Skin of body (tissue), 2 donors: ENCODE data around the gene SLC35F4. TPM values are rescaled to one million over a fixed set of nuclear protein-coding genes. Genes with fewer than 3 reads are reported as not detected.
A peak's percentile ranks its signal among the peaks of the same experiment; 100 is the strongest.
"Not testable (repeated sequence)": the region's sequence is repeated elsewhere in the genome, so short reads cannot be mapped to it uniquely, and the experiment has no call there.

Experiments
- DNase-seq: peaks from one replicate; lab custom pipeline; 2025; lab: John Stamatoyannopoulos, UW
- total RNA-seq: library from RNA; depleted of rRNA; stranded (reverse); fragments of >200 nt; gene quantifications from one replicate; pipeline ENCODE4 v1.2.3, GENCODE V29; 2014

SLC35F4 gene
- total RNA-seq, 1 donor from 2014 or later = 0.10 TPM

DNA sequence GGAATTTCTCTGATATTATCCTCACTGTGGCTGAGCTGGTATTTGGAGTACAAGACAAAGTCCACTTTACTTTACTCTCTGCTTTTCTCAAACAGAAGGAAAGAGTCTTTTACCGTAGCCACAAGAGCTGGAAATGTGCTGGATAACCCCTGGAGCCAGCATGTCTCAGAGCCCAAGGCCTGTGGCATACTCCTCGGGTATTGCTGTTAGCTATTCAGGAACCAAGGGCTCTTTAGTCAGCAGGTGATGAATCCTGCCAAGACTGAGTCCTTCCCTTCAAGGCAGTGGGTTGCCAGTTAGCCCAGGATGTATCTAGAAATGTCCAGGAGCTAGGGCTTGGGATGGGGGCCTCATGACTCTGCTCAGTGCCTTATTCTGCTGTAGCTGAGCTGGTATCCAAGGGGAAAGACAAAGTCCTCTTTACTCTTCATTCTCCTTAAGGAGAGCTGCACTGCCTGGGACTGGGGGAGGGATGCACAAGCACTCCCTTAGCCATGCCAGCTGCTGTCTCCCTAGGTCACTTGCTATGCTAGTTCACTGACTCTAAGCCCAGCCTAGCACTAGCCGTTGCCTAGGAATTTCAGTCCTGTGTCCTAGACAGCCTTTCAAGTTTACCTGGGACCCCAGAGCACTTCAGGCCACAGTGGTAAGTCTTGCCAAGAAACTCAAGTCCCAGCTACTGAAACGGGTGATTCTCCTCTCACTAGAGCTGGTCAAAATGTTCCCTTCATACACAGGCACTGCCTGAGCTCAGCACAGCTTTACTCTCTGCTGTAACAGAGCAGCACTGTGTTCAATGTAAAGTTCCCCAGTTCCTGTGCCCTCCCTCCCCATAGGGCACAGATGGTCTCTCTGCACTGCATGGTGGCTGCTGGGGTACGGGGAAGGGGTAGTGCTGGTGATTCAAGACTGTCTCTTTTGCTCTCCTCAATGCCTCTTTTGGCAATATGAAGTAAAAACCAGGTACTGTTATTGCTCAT is 136.4 kb downstream of the SLC35F4 start:
- DNase-seq = no peak

DNA sequence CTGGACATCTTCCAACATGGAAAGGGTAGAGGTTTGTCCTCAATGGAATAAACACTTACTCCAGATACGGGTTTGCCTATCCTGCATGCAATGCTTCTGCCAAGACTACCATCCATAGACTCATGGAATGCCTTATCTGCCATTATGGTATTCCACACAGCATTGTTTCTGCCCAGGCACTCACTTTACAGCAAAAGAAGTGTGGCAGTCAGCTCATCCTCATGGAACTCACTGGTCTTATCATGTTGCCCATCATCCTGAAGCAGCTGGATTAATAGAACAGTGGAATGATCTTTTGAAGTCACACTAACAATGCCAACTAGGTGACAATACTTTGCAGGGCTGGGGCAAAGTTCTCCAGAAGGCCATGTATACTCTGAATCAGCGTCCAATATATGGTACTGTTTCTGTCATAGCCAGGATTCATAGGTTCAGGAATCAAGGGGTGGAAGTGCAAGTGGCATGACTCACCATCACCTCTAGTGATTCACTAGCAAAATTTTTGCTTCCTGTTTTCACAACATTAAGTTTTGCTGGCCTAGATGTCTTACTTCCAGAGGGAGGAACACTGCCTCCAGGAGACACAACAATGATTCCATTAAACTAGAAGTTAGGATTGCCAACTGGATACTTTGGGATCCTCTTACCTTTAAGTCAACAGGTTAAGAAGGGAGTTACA is 140.4 kb downstream of the SLC35F4 start:
- no peak for DNase-seq

DNA sequence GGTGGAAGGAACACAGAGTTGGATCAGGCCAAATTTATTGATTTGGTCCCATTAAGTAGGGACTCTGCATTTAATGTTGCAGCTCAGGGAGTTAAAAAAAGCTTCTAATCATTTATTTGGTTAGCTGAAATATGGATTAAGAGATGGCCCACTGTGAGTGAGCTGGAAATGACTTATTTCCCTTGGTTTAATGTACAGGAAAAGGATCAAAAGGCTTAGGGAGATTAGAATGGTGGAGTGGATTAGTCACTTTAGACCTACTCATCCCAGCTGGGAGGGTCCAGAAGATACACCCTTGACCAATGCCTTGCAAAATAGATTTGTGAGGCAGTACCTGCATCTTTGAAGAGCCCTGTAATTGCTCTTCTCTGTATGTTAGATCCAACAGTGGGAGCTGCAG is 143.8 kb downstream of the SLC35F4 start:
- not testable (repeated sequence) for DNase-seq

DNA sequence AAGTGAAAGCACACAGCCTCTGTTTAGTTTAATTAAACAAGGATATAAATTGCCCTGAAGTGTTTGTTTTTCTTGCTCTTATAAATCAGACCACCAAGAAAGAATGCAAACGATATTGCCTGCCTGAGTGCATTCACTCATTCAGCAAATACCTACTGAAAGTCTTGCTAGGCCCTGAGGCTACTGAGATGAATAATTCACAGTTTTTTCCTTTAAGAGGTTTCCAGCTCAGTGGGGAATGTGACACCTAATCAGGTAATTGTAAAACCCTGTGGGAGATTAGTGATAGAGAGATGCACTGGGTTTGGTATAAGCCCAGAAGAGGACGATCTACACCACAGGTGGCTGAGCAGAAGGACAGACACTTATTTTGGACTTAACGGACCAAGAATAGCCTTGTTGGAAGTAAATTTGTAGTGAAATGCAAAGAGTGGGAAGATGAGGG is 151.4 kb downstream of the SLC35F4 start:
- no peak for DNase-seq

DNA sequence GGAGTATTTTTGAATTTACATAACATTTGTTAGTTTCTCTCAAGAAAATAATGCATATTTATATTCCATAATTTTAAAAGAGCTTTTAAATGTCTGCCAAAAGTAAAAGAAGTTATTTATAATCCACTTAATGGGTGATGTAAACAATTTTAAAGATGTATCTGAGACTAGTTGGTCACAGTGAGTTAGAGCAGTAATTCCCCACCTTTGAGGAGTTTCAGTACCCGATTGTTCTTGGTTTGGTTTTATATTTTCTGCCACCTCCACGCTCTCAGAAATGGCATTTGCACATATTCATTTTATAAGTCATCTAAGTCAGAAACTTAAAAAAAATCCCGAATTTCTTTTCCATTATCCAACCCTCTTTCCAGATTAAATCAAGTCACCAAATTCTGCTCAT is 153.2 kb downstream of the SLC35F4 start:
- no peak for DNase-seq

DNA sequence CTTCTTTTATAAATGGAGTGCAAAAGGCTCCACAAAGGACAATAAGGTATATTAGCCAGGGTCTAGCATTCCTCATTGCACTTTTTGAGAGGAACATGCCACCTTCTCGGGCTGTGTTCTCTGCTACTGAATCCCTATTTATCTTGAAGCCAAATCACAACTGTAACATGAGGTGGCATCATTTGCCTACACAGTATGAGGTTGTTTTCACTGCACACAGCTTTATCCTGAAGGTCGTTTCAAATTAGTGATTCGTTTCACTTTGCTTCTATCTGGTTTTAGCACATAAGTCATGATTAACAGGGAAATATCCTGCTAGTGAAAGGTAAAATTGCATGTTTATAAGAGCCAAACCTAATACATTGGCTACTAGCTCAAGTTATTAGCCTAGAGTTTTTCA is 153.8 kb downstream of the SLC35F4 start:
- no peak for DNase-seq

DNA sequence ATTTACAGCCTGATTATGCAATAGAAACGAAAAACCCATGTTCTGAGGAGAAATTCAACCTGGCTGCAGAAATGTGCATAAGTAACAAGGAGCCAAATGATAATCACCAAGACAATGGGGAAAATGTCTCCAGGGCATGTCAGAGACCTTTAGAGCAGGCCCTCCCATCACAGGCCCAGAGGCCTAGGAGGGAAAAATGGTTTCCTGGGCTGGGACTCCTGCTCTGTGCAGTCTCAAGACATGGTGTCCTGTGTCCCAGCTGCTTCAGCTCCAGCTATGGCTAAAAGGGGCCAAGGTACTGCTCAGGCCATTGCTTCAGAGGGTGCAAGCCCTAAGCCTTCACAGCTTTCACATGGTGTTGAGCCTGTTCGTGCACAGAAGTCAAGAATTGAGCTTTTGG is 156.0 kb downstream of the SLC35F4 start:
- no peak for DNase-seq

DNA sequence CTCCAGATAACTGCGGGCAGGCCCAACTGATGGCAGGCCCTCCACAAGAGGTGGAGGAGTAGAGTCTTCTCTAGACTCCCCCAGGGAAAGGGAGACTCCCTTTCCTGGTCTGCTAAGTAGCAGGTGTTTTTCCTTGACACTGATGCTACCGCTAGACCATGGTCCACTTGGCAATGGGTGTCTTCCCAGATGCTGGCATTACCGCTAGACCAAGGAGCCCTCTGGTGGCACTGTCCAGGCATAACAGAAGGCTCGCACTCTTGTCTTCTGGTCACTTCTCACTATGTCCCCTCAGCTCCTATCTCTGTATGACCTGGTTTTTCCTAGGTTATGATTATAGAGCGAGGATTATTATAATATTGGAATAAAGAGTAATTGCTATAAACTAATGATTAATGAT is 156.8 kb downstream of the SLC35F4 start:
- DNase-seq = not testable (repeated sequence)

DNA sequence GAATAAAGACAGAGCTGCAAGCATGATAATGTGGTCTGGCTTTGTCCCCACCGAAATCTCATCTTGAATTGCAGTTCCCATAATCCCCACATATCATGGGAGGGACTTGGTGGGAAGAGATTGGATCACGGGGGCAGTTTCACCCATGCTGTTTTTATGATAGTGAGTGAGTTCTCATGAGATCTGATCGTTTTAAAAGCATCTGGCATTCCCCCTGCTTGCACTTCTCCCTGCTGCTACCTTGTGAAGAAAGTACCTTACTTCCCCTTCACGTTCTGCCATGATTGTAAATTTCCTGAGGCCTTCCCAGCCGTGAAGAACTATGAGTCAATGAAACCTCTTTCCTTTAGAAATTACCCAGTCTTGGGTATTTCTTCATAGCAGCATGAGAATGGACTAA is 158.7 kb downstream of the SLC35F4 start:
- DNase-seq = no peak

DNA sequence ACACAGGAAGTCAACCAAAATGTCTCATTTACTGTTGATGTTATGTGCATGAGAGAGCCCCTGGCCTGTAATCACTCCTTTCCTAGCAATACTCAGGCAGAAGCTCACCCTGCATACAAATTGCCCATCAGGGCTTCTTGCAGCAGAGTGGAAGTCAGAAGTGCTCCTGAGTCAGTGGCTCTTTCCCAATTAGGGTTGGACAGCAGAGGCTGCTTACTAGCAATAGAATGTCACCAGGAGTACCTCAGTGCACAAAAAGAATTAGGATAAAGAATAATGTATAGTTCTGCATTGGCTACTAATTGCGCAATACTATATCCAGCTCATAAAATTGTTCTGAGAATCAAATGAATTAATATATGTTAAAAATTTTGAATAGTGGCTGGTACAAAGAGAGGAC is 161.1 kb downstream of the SLC35F4 start:
- no peak for DNase-seq

DNA sequence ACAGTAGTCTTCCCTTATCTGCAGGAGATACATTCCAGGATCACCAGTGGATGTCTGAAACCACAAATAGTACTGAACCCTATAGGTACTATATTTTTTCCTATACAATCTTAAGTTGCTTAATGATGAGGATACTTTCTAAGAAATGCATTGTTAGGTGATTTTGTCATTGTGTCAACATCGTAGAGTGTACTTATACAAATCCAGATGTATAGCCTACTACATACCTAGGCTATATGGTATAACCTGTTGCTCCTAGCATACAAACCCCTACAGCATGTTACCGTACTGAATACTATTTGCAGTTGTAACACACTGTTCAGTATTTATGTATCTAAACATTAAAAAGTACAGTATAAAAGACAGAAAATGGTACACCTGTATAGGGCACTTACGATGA is 165.9 kb downstream of the SLC35F4 start:
- DNase-seq = no peak

DNA sequence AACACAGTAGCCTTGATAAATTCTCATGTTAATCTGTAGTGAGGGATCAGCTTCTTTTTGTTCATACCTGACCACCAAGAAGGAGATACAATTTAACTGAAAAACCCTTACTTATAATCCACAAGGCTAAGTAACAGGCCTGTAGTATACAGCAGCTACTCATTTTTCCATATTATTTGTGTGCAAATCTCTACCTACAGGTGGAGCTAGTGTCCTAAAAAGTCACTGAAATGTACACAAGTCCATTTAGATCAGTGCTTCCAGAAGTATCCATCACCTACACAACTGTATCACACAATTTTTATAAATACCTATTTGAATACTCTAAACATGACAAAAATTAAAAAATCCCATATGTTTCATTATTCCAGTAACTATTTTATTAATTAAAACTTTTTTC is 173.2 kb downstream of the SLC35F4 start:
- no peak for DNase-seq

DNA sequence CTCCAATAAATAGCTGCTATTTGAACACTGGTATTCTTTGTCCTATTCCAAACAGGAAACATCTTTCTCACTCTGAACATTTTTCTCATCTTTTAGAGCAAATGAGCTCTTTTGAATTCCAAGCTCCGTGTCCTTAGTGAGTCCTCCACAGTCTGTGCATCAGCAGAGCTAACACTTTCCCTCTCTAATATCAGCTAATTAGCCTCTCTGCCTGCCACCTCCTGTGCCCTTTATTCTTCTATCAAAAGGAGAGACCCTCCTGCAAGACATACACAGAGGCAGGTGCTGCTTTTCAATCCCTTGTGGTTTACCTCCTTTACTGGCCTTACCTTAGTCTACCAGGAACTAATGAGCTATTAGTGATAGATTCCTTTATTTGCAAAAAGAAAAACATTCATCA is 178.5 kb downstream of the SLC35F4 start:
- no peak for DNase-seq

DNA sequence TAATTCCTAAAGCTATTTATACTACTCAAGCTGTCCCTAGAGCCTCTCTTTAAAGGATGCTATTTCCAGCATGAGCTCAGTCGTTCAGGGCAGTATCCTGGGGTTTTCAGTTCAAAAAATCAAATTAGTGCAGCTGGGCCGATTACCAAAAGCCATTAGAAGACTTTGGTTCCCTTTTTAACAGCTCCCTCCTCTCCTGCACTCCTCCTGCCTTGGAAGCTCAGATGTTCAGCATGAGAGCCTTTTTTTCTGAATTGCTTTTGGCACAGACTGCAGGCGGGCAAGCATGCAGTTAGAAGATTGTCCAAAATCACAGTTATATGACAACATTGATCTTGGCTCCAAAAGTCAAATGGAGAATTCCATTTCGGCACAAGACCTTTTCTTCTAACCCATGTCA is 179.6 kb downstream of the SLC35F4 start:
- no peak for DNase-seq

DNA sequence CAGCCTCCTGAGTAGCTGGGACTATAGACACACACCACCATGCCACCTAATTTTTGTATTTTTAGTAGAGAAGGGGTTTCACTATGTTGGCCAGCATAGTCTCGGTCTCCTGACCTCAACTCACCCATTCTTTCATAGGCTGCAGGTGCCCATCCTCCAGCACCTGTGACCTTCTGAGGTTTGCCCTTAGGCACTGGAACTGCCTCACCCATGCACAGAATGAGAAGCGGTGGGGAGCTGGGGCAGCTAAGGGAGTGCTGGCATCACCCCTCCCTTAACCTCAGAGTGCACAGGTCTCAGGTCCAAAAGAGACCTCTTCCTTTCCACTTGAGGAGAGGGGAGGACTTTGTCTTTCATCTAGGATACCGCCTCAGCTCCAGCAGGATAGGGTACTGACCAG is 194.9 kb downstream of the SLC35F4 start:
- no peak for DNase-seq

DNA sequence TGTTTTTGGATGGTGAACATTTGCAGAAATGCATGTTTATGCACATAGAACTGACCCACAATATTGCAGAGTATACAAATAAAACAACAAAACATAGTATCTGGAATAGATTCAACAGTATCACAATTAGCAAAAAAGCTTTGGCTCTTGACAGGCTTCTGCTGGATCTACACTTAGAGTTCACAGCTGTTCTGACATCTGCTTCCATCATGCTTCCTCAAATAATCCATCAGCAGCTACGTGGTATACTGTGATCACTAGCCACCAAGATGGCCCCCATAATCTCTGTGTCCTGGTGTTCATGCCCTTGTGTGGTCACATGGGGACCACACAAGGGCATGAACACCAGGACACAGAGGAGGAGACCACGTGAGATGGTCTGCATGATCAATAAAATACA is 205.7 kb downstream of the SLC35F4 start:
- peak; percentile 9 for DNase-seq

DNA sequence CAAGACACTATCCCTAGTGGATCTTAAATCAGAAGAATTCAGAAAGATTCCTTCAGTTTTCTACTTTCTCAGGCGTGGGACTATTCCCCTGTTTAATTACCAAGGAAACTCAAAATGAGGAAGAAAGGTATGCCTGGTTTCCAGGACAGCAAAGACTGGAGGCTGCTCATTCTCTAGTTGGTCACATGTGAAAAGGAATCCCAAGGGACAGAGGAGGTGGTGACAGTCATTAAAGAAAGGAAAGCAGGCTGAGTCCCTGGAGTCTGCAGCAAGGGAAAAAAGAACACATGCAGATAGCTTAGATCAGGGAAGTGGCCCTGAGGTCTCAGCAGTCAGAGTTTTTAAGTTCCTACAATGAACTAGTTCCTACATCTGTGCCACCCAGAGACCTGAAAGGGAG is 206.8 kb downstream of the SLC35F4 start:
- no peak for DNase-seq

DNA sequence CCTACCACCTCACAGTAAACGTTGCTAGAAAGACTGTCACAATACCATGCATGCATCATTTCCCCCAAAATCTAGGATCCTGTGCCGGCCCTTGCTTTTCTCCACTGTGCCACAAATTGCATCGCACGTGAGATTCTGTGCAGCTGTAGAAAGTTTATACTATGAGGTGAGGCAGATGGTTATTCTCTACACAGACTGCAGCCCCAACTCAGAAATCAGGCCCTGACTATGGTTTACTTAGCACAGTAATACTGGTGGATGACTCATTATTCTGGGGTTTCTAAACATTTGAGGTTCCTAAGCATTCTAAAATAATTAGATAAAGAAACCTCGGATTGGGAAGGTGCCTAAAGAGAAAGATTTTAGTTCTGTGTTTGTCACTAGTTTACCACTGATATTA is 208.4 kb downstream of the SLC35F4 start:
- DNase-seq = no peak

DNA sequence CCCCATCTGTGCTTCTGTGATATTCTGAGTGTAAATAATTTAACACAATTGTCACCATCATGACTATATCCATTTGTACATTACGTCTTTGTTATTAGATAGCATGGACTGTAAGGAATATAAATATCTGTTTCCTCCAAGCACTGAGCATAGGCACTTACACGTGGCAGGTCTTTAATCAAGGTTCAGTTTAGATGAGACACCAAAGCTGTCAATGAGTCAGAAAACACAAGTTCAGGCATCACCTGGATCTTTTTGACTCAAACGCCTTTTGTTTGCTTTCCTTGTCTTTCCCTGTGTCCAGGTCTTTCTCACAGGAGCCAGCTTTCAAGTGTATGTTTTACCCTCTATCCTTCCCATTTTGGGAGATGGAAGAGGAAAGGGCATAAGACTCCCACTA is 209.0 kb downstream of the SLC35F4 start:
- no peak for DNase-seq

DNA sequence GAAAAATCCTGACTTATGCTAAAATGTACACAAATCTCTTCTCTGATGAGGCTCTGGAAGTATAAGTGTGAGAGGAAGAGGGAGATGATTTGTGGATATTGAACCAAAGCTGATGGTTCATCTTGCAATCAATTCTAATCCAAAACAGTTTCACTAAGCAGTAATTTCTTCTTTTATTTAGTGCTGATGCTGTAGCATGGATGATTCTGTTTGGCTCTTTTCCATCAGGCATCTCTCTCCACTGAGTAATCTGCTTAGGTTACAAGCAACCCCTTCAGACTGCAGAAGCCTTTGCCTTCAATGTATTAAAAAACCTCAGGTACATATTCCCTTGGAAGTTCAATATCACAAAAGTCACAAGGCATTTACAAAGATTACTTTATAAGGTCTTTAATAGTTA is 213.1 kb downstream of the SLC35F4 start:
- no peak for DNase-seq

DNA sequence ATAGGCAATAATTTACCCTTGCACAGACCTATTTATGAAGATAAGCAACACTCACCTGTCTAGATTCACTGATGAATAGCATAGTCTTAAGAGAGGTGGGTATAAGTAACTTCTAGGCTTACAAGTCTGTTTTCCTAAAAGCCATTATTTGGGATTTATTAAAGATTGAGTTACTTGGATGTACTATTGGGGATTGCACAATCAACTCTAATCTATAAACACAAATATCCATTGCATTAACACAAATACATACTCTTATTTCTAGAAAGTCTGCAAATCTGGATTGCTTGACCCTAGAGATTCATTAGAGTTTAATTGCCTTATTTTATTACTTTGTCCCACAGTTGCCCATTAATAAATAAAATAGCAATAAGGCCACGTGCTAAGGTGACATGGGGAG is 224.1 kb downstream of the SLC35F4 start:
- DNase-seq = no peak

DNA sequence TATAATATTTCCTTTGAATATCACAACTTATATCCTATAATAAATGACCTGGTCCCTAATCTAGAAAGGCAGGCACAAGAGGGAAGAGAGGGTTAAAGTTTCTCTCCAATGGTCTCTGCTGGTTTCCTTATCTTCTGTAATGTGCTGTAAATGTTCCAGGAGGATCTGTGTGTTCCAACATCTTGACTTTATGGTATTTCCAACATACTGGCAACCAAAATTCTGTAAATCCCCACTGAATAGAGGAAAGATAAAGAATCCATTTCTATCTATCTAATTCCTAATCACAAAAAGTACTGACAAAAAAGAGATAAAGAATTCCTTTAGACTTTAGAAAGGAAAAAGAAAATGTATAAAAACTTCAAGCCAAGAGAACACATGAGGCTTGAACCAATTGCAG is 225.9 kb downstream of the SLC35F4 start:
- DNase-seq = no peak

DNA sequence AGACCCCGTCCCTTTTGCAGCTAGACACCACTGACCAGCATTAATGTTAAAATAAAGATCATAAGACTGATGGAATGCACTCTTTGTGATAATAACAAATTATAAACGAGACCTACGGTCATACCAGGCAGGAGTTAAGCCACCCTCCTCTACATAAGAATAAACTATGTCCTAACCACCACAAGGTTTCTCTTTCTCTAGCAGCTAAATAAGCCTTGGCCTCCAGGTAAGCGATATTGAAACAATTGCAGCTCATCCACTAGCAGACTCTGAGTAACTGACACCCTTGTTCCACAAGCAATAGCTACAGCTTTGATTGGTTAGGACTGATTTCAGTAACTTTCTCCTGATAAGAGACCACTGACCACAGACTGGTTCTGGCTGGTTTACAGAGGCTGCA is 228.0 kb downstream of the SLC35F4 start:
- no peak for DNase-seq
